ENCODE results near the gene MED25. TPM values are rescaled to one million over a fixed set of nuclear protein-coding genes. Genes with fewer than 3 reads are reported as not detected.

The MED25 gene
- polyA plus RNA-seq, 3 donors: 13.9 to 52.9 (median 18.5) TPM

DNA sequence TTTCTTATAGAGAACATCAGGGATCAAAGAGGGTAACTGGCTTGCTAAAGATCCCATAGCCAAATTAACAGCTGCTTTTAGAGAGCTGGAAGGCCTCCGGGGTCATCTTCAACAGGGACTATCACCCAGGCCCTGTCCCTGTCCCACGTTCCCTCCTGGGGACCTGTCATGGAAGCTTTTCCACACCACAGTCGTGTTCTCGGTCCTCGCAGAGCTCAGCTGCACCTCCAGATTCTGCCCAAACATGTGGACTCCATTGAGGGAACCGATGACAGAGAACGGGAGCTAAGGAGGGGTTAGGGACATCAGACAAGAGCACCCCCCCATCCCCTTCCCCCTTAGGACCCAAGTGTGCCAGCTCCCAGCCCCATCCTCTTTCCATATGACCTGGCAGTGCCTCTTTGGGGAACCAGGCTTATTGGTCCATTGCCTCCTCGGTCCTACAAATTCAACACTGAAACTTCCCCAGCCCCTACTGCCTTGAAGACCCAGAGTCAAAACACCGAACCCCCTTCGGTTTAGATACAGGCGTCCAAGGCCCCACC, 5.6 kb upstream of the MED25 start:
- Histone ChIP-seq H3K4me1 (ENCODE audit: control insufficient read depth in 1 of 2, insufficient read depth in 2 of 2, low read length in 2 of 2) (peaks cover 38 to 49% of the 10 kb centered on the region in 2 donors), H2AFZ (ENCODE audit: insufficient read depth, low read depth, low read length, poor library complexity, severe bottlenecking) (peak overlapping the region; percentile 88), H3K79me2 (ENCODE audit: insufficient read depth, low read length) (no peaks in the 10 kb centered on the region), H4K20me1 (ENCODE audit: insufficient read depth, low read length) (peaks cover 11% of the 10 kb centered on the region), H3K4me3 (replicated peaks in 1 of 3; ENCODE audit: low read depth in 2 of 3, low read length in 3 of 3) (peak overlapping the region; percentile 69 to 95 (median 84)), H3K36me3 (replicated peaks in 1 of 2; ENCODE audit: control insufficient read depth in 1 of 2, insufficient read depth in 2 of 2, low read length in 2 of 2) (no peaks in the 10 kb centered on the region), H3K4me2 (replicated peaks; ENCODE audit: extremely low read depth, low read length, poor library complexity, severe bottlenecking) (peak overlapping the region; percentile 83), H3K9ac (ENCODE audit: insufficient read depth, low read length, poor library complexity, severe bottlenecking) (peak overlapping the region; percentile 59), H3K27me3 (ENCODE audit: control insufficient read depth in 2 of 2, insufficient read depth in 2 of 2, low read length in 2 of 2) (no peaks in the 10 kb centered on the region), H3K9me3 (replicated peaks in 1 of 2; ENCODE audit: control insufficient read depth in 1 of 2, insufficient read depth in 1 of 2, low read length in 2 of 2) (no peaks in the 10 kb centered on the region), H3K27ac (ENCODE audit: low read depth in 1 of 2, low read length in 2 of 2) (peak overlapping the region; percentile 58 to 86)
- Mint-ChIP-seq H3K4me3 (peak overlapping the region; percentile 88 to 95), H3K9me3 (no peaks in the 10 kb centered on the region), H3K36me3 (peaks cover 0 to 2% of the 10 kb centered on the region in 2 donors), H3K4me1 (peaks cover 38% of the 10 kb centered on the region), H3K27ac (peak overlapping the region; percentile 10 to 98 (median 98)), H3K27me3 (ENCODE audit: low read depth in 3 of 3) (peaks cover 0 to 6% (median 4%) of the 10 kb centered on the region in 3 donors)
- 45% methylated on average over 10 of the region's 11 CpGs for WGBS (ENCODE audit: insufficient coverage)
- TF ChIP-seq, protein P1, sequence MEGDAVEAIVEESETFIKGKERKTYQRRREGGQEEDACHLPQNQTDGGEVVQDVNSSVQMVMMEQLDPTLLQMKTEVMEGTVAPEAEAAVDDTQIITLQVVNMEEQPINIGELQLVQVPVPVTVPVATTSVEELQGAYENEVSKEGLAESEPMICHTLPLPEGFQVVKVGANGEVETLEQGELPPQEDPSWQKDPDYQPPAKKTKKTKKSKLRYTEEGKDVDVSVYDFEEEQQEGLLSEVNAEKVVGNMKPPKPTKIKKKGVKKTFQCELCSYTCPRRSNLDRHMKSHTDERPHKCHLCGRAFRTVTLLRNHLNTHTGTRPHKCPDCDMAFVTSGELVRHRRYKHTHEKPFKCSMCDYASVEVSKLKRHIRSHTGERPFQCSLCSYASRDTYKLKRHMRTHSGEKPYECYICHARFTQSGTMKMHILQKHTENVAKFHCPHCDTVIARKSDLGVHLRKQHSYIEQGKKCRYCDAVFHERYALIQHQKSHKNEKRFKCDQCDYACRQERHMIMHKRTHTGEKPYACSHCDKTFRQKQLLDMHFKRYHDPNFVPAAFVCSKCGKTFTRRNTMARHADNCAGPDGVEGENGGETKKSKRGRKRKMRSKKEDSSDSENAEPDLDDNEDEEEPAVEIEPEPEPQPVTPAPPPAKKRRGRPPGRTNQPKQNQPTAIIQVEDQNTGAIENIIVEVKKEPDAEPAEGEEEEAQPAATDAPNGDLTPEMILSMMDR (IDR thresholded peaks at IDR 0.05): no peak
- no peak for DNase-seq
- intact Hi-C loops (cut with micrococcal nuclease): loop anchor here (2.0 to 5.0 kb wide), 2 partner anchors 55 to 64 kb away; partner anchors contain the start of genes AKT1S1 (in 1 of the 2), PNKP (in 1 of the 2) and TBC1D17 (in 1 of the 2)

DNA sequence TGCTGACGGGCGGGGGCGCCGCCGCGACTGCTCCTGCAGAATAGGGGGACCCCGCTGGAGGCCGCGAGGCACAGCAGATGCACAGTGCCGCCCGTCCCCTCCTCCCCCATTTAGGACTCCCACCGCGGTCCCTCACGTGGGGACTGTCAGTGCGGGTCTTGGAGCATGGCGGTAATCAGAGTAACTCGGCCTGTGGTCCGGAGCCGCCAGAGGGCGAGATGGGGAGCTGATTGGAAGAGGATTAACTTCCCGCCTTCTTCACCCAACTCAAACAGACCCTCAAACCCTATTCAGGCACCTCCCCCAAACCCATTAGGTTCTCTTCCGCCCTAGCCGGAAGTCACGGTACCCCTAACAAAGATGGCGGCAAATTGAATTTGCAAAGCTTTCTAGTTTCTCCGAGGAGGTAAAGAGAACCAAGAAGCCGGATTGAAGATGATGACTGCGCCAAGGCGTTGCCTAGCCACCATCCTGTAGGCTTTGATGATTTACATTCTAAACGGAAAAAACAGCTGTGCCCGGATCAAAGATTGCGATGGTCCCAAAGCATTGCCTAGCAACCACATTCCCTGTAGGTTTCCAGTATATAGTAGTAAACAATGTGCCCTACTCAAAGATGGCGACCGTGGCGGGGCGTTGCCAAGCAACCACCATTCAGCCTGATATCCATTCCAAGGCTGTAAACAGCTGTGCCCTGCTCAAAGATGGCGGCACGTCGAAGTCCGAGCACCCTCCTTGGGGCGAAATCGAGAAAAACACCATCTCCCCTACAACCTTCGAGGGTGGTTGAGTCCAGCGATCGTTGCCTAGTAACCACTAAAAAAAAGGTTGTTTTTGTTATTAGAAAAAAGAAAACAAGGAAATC, 4.9 kb upstream of the MED25 start, which contains the start of gene FUZ:
Gene FUZ, minus strand, starts transcription at position 296 of the 865 bp plus-strand sequence. Its CDS starts 186 bp downstream, at position 110.
- H3K36me3 Mint-ChIP-seq: peaks cover 0 to 2% of the 10 kb centered on the region in 2 donors
- H3K4me1 Mint-ChIP-seq: peaks cover 32% of the 10 kb centered on the region
- Histone ChIP-seq H2AFZ (ENCODE audit: insufficient read depth, low read depth, low read length, poor library complexity, severe bottlenecking) (peak within 1 kb of the TSS; percentile 88), H3K27me3 (ENCODE audit: control insufficient read depth in 2 of 2, insufficient read depth in 2 of 2, low read length in 2 of 2) (no peaks in the 10 kb centered on the region), H3K4me1 (ENCODE audit: control insufficient read depth in 1 of 2, insufficient read depth in 2 of 2, low read length in 2 of 2) (peaks cover 32 to 42% of the 10 kb centered on the region in 2 donors), H3K9me3 (replicated peaks in 1 of 2; ENCODE audit: control insufficient read depth in 1 of 2, insufficient read depth in 1 of 2, low read length in 2 of 2) (no peaks in the 10 kb centered on the region), H3K9ac (ENCODE audit: insufficient read depth, low read length, poor library complexity, severe bottlenecking) (peak within 1 kb of the TSS; percentile 59), H3K27ac (ENCODE audit: low read depth in 1 of 2, low read length in 2 of 2) (peak within 1 kb of the TSS; percentile 58 to 86), H4K20me1 (ENCODE audit: insufficient read depth, low read length) (peaks cover 4% of the 10 kb centered on the region), H3K4me3 (replicated peaks in 1 of 3; ENCODE audit: low read depth in 2 of 3, low read length in 3 of 3) (peak within 1 kb of the TSS; percentile 69 to 95 (median 84)), H3K36me3 (replicated peaks in 1 of 2; ENCODE audit: control insufficient read depth in 1 of 2, insufficient read depth in 2 of 2, low read length in 2 of 2) (no peaks in the 10 kb centered on the region), H3K79me2 (ENCODE audit: insufficient read depth, low read length) (peaks cover under 1% of the 10 kb centered on the region), H3K4me2 (replicated peaks; ENCODE audit: extremely low read depth, low read length, poor library complexity, severe bottlenecking) (peak within 1 kb of the TSS; percentile 83)
- peaks cover 0 to 8% (median 4%) of the 10 kb centered on the region in 3 donors for H3K27me3 Mint-ChIP-seq (ENCODE audit: low read depth in 3 of 3)
- TF ChIP-seq, protein P1 (IDR thresholded peaks at IDR 0.05): no peak
- peak within 1 kb of the TSS; percentile 87 to 98 (median 98) for H3K27ac Mint-ChIP-seq
- peak within 1 kb of the TSS; percentile 88 to 95 for H3K4me3 Mint-ChIP-seq
- intact Hi-C loops (cut with micrococcal nuclease): loop anchor here (2.0 to 5.0 kb wide), 2 partner anchors 54 to 64 kb away; partner anchors contain the start of genes AKT1S1 (in 1 of the 2), PNKP (in 1 of the 2) and TBC1D17 (in 1 of the 2)
- H3K9me3 Mint-ChIP-seq: no peaks in the 10 kb centered on the region
- DNase-seq: peak; percentile 98 to 99 (median 99)
- WGBS (ENCODE audit: insufficient coverage): 2% methylated on average over 12 of the region's 45 CpGs
